GM19328 (cell line): ENCODE results near the gene ATP5ME.
"Not testable (repeated sequence)": the region's sequence is repeated elsewhere in the genome, so short reads cannot be mapped to it uniquely, and the experiment has no call there.

Source experiments
- ATAC-seq: cut with Tn5 transposase; IDR thresholded peaks from one replicate; pipeline ENCODE4 v1.9.1; 2021; ENCODE audit warnings: mild to moderate bottlenecking, moderate library complexity; ENCODE audit not compliant: unreplicated experiment

The ATP5ME gene

DNA sequence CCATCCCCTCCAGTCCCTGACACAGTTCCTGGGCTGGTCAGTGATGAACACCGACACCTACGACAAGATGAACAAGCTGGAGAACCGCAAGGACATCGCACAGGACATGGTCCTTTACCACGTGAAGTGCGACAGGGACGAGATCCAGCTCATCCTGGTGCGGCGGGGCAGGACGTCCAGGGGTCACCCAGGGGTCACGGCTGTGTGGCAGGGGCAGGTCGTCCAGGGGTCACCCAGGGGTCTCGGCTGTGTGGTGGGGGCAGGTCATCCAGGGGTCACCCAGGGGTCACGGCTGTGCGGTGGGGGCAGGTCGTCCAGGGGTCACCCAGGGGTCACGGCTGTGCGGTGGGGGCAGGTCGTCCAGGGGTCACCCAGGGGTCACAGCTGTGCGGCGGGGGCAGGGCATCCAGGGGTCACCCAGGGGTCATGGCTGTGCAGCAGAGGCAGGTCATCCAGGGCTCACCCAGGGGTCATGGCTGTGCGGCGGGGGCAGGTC lies 16.7 kb downstream of the ATP5ME start:
- ATAC-seq: no peak

DNA sequence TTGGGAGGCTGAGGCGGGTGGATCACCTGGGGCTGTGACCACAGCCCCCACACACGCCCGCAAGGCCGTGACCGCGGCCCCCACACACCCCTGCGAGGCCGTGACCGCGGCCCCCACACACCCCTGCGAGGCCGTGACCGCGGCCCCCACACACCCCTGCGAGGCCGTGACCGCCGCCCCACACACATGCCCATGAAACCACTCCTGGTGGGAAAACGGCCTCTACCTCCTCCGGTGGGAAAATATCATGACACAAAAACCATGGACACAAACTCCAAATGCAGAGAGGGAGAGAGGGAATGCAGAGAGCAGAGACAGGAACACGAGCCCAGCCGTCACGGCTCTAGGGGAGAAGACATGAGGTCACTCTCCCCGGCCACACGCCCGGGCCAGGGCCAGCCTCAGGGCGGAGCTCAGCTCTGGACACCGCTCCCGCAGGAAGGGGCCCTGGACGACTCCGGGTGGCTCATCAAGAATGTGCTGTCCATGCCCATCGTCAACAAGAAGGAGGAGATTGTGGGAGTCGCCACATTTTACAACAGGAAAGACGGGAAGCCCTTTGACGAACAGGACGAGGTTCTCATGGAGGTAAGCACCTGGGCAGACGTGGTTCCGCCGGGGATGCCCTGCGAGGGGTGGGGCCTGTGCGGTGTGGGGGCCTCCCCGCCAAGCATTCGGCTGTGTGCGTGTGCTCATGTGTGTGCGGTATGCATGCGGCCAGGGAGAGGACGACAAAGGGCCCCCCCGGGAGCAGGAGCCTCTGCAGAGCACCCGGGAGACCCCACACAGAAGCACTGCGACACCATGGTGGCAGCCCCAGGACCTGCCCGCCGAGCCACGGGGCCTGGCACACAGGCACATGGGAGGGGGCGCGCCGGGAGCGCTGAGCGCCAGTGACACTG lies 17.4 kb downstream of the ATP5ME start:
- ATAC-seq: no peak

DNA sequence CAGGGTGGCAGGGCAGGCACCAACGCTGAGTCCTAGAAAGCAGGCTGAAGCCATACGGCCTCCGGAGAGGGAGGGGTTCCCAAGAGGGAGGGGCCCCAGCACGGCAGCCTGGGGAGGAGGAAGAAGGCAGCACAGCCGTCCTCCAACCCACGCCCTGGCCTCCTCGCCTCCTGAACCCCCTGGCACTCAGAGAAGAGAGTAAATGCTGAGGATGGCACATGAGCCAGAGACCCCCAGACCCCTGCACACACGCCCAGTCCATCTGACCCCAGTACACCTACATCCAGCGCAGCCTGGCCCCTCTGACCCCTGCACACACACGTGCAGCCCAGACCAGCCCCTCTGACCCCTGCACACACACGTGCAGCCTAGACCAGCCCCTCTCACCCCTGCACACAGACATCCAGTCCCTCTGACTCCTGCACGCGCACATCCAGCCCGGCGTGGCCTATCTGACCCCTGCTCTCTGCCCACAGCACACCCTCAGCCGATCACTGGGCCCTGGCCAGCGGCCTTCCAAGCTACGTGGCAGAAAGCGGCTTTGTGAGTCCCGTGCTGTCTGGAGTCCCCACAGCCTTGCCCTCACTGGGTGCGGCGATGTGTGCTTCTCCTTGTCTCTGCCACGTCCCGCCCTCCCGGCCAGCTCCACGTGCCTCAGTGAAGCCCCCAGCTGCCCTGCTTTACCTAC lies 18.5 kb downstream of the ATP5ME start:
- ATAC-seq: no peak

DNA sequence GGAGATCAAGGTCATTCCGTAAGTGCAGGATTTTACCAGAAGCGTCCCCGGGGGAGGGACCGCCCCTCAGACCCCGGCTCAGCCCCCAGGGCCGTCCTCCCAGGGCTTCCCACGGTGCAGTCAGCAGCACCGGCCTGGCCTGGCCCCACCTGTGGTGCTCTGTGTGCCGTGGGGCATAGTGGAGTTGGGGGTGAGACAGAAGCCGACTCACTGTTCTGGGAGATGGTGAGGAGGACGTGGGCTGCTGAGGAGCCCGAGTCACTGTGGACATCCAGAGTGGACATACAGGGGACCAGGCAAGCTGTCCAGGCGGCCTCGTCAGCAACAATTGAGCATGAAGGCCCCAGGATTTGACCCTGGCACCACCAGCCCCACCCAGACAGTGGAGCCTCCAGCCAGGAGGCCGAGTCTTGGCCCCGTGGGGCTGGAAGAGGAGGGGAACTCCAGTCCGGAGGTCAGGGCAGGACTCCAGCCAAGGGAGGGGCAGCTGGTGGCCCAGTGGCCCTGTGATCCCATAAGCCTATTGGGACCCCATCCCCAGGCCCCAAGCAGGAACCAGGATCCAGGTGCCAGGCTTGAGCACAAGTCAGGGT lies 19.1 kb downstream of the ATP5ME start:
- ATAC-seq: no peak

DNA sequence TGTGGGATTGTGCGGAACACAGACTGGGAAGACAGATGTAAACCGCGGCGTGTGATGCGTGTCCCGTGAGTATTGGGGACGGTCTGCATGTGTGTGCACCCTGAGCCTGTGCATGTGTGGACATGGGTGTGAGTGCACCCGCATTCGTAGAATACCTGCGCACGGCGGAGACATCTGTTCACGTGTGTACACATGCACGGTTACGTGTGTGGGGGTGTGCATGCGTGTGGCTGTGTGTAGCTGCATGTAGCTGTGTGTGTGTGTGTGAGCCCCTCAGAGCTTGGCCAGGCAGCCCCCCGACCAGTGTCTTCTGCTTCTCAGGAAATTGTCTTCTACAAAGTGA lies 19.6 kb downstream of the ATP5ME start:
- no peak for ATAC-seq

DNA sequence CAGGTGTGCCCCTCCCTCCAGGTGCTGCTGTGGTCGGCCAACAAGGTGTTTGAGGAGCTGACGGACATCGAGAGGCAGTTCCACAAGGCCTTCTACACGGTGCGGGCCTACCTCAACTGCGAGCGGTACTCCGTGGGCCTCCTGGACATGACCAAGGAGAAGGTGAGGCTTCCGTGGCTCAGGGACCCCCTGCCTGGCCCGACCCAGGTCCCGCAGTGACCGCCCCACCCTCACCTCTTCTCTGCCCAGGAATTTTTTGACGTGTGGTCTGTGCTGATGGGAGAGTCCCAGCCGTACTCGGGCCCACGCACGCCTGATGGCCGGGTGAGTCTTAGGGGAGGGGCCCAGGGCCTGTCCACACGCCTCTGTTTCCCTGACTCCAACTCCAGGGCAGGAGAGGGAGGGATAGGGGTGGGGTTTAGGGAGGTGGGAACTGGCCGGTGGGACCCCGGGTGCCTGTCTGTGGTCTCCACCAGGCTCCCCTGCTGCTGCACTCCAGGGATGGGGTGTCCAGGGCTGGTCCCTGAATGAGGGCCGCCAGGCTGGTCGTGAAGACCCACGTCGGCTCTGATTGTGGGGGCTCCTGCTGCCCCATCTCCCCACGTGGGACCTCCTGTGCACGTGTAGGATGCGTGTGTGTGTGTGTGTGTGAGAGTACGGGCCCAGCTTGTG lies 20.1 kb downstream of the ATP5ME start:
- no peak for ATAC-seq

DNA sequence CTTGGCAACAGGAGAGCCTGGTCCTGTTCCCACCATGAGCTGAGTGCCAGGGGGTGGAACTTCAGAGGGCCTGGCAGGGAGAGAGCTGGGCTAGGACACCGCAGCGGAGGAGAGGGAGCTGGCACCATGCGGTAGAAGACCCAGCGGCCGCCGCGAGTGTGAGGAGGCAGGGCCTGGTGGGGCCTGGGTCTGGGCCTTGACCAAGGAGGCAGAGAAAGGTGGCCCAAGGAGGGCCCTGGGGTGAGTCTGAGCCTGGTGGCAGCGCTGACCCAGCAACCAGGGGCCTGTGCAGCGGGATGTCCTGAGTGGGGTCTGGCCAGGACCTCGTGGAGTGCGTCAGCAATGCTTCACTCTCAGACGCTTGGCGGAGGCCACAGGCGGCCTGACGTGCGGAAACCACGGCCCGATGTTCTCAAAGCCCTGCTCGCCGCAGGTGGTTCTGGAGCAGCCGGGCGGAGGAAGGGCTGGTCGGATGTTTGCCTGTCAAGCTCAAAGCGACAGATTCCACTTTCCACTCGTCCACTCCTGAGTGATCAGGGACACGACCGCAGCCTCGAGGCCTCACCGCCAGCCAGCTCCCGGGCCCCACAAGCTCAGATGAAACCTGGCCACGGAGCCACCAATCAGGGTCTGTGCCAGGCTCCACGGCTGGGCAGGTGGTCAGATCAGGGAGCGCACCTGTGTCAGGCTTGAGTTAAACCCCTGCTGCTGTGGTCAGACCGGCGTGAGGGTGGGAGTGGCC lies 20.8 kb downstream of the ATP5ME start:
- no peak for ATAC-seq

DNA sequence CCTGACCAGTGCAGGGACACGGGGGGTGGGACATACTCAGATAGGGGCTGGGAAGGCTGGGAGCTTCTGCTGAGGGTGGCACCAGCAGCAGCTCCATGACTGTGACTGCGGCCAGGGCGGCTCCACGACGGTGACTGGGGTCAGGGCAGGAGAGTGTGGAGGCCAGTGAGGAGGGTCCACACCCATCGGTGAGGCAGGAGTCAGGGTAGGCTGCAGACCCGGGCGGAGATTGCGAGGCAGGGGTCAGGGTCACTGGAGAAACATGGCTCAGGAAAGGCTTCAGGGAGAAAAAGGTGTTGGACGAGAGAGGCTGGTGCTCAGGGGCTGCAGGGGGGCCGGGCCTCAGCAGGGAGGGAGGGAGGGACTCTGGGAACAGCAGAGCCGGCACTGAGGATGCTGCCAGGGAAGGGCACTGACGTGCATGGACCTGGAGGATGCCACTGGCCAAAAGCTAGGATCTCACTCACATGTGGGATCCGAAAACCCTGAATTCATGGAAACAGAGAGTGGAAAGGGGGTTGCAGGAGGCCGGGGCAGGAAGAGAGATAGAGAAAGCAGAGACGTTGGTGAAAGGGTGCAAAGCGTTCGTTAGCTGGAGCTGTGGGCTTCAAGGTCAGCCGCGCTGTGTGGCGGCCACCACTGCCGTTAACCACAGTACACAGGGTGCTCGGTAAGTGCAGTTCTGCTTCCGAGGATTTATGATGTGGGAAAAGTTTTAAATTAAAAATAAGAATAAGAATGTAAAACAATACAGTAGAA lies 22.0 kb downstream of the ATP5ME start:
- no peak for ATAC-seq

DNA sequence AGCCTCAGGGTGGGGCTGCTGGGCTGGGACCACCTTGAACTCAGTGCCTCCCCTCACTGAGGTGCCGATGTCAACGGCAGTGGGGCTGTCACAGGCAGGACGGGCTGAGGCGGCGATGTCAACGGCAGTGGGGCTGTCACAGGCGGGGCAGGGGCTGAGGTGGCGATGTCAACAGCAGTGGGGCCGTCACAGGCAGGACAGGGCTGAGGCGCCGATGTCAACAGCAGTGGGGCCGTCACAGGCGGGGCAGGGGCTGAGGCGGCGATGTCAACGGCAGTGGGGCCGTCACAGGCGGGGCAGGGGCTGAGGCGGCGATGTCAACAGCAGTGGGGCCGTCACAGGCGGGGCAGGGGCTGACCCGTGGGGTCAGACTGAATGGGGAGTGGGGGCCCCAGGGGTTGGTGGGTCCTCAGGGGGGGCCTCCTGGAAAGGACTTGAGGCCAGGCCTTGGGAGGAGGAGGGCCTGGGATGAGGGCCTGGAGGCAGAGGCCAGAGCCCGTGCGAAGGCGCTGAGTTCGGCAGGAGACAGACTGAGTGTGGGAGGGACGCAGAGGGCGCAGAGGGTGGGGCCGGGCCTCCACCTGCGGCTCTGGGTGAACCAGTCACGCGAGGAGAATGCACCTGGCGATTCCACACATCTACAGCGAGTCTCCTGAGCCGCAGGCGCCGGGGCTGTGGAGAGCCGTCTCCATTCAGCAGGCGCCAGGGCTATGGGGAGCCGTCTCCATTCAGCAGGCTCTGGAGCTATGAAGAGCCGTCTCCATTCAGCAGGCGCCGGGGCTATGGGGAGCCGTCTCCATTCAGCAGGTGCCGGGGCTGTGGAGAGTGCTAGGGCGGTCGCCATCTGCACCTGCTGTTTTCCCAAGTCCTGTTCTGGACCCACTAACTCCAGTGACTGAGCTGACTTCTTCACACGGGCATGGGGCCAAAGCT lies 22.9 kb downstream of the ATP5ME start:
- no peak for ATAC-seq

DNA sequence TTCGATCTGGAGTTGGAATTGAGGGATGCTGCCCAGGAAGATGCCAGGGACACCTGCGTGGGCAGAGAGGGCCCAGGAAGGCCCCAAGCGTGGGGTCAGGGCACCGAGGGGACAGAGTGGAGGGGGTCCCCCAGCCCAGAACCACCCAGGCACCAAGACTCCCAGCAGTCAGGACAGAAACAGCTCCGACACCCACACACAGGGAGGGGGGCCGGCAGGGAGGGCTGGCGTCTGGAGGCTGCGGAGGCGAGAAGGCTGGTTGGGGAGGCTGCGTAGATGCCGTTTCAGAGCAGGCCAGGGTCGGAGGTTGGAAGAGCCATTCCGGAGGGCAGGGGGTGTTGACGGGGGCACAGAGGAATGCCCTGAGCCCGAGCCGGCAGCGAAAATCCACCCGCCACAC lies 23.6 kb downstream of the ATP5ME start:
- ATAC-seq: no peak

DNA sequence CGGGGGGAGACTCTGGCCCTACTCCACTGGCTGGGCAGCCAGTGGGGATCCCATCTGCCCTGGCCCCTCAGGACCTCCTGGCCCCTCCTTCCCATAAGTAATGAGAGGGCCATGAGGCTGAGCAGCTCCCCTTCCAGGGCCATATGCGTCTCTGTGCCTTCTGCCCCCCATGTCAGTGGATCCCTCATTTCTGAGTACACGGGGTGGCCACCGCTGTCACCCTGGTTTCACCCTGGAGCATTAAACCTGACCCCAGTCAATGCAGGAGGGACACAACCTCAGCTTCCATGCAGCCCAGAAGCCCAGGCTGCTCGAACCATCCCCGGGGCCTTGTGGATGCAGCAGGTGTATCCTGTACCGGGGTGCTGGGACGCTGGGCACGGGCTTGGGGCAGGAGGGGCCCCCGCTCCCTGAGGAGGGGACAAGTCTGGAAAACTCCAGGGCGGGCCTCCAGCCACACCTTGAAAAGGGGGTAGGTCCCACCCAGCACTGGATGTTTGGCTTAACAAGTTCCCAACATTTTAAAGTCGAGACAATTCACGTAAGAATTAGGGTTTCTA lies 24.2 kb downstream of the ATP5ME start:
- no peak for ATAC-seq

DNA sequence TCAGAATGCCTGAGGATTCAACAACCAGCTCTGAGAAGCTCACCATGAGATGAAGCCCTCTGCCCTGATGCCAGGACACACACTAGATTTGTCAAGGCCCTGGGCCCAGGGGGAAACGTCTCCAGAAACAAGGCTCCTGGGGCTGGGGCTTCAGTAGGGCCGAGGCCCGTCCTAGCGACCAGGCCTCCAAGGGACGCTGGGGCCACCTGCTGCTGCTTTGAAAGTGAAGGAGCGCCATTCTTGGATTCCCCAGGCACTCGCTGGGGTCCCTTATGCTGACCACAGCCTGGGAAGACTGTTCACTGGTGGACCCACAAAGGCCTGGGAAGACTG lies 24.8 kb downstream of the ATP5ME start:
- no peak for ATAC-seq

DNA sequence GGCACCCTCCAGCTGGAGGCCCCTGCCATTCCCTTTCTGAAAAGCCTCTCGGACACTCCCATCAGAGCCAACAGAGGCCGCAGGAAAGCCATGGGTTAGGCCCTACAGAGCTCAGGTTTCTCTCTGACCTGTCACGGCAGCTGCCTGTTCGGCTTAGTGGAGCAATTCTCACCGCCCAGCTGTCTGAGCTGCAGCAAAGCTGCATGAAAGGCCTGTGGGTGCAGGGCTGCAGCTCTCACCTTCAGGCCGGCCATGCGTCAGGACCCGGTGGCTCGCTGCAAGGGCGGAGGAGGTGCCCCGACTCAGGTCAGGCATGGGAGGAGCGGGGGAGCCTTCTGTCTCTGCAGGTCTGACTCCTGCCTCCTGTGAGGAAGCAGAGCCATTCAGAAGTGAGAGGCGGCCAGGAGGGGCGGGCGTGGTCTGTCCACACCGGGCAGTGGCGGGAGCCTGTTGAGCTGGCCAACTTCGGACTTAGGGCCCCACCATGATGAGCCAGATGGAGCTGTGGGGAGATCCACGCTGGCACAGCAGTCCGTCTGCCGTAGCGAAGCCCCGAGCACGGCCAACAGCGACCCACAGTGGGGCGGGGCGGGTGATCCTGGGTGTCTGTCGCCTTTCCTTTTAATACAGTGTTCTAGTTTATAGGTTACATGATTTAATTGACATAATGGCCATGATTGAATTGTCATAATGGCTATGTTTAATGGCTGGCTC lies 25.3 kb downstream of the ATP5ME start:
- ATAC-seq: no peak

DNA sequence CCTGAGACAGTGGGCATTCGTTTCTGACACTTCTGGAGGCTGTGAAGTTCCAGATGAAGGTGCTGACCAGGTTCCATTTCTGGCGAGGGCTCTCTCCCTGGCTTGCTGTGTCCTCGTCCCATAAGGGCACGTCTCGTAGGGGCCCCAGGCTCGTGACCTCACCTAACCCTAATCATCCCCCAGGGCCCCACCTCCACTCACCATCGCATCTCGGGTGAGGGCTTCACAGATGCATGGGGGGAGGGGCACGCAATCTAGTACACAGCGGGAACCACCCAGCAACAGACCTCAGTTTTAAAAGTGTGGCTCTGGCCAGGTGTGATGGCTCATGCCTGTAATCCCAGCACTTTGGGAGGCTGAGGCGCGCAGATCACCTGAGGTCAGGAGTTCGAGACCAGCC lies 26.6 kb downstream of the ATP5ME start:
- no peak for ATAC-seq

DNA sequence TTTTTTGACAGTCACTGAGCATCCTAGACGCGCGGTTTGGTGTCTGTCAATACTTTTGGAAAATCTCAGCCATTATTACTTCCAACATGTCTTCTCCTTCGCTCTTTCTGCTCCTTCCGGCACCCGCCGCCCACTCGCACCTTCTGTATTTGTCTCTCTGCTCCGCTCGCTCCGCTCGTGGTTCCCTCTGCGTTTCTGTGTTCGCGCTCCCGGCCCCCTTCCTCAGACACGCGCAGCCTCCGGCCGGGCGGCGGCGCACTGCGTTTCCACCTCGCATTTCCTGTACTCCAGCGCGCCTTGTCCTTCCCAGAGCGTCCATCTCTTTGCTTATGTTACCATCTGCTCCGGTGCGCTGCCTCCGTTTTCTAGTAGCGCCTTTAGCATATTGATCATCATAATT lies 27.6 kb downstream of the ATP5ME start:
- no peak for ATAC-seq

DNA sequence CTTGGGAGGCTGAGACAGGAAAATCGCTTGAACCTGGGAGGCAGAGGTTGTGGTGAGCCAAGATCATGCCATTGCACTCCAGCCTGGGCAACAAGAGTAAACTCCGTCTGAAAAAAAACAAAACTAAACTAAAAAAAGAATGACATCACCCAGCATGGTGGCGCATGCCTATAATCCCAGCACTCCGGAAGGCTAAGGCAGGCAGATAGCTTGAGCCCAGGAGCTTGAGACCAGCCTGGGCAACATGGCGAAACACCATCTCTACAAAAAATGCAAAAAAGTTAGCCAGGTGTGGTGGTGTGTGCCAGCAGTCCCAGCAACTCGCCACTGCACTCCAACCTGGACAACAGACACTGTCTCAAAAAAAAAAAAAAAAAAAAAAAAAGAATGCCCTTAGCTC lies 31.7 kb downstream of the ATP5ME start:
- ATAC-seq: not testable (repeated sequence)

DNA sequence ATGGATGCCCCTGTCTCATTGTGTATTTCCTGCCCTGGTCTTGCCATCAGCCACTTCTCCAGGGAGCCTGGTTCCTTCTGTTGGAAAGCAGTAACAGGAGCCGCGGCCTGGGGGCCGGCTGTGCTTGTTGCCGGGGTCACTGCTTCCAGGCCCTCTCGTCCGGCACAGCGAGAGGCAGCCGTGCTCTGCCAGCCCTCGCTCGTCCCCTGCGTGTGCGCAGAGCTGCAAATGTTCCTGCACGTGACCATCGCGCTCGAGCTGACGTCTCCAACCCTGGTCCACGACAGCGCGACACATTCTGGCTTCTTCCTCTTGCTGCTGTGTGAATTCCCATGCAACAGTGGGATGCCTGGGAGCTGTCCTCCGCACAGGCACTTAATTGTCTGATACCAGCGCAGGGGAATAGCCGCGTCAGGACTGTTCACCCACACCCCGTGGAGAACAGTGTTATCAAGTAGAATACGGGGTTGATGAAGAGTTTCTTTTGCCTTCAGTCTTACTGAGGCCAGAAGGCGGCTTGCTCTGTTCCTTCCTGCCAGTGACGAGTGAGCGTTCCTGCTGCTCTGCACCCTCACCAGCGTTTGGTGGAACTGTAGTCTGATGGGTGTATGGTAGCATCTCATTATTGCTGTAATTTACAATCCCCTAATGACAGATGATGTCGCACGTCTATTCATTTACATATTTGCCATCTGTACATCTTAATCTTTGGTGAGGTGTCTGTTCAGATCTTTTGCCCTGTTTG lies 36.4 kb downstream of the ATP5ME start:
- no peak for ATAC-seq
